Measurements from ENCODE around the gene RBMS1. TPM values are rescaled to one million over a fixed set of nuclear protein-coding genes. Genes with fewer than 3 reads are reported as not detected.

Gene RBMS1
- total and polyA plus RNA-seq, 2 of the 13 experiments (the other 11 are each of a cell fraction or from before 2014, with no cell fraction given), result 55.5 to 110 TPM

DNA sequence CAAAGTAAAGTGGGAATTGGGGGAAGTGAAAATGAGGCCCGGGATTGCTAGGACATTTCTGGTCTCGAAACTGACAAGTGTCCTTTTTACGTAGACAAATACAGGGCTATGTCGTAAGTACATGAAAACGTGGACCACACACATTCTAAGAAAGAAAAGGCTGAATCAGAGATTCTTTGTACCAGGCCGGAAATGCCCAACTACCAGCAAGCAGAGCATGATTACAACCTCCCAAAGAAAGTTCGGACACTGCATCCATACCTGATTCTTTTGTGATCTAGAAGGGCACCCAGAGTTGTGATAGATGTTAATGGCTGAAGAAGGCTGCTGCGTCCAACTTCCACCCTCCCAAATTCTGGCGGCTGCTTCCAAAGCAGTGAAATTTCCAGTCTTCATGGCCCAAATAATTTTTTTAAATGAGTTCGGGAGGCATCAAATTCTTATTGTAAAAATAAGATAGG, 1.7 kb downstream of the RBMS1 start (continued):
- TF ChIP-seq ZHX2 (IDR thresholded peaks at IDR 0.05; ENCODE audit: low read depth) (no peak), ZHX2 (CRISPR knock-in tag; IDR thresholded peaks at IDR 0.05; ENCODE audit: borderline replicate concordance) (no peak), ZFP36L1 (CRISPR knock-in tag; IDR thresholded peaks at IDR 0.05) (0 out of 2 replicates have a peak, but pooled peaks have one; percentile 16), GATAD1 (CRISPR knock-in tag; IDR thresholded peaks at IDR 0.05) (no peak), LBX2 (CRISPR knock-in tag; IDR thresholded peaks at IDR 0.05; ENCODE audit: borderline replicate concordance) (no peak), PPARG (CRISPR knock-in tag; conservative IDR thresholded peaks at IDR 0.05) (no peak), HNRNPLL (IDR thresholded peaks at IDR 0.05; ENCODE audit: low read depth, low read length, poor library complexity, severe bottlenecking) (no peak), ZNF609 (CRISPR knock-in tag; IDR thresholded peaks at IDR 0.05; ENCODE audit: borderline replicate concordance) (no peak), ZNF598 (CRISPR knock-in tag; IDR thresholded peaks at IDR 0.05; ENCODE audit: borderline replicate concordance) (0 out of 2 replicates have a peak, but pooled peaks have one; percentile 6), PHB2 (IDR thresholded peaks at IDR 0.05; ENCODE audit: partially characterized antibody) (no peak), AGO1 (IDR thresholded peaks at IDR 0.05; ENCODE audit: low read depth, low read length, poor library complexity, severe bottlenecking) (no peak), GZF1 (CRISPR knock-in tag; IDR thresholded peaks at IDR 0.05) (peak; percentile 97)
- TF ChIP-seq, protein P1, sequence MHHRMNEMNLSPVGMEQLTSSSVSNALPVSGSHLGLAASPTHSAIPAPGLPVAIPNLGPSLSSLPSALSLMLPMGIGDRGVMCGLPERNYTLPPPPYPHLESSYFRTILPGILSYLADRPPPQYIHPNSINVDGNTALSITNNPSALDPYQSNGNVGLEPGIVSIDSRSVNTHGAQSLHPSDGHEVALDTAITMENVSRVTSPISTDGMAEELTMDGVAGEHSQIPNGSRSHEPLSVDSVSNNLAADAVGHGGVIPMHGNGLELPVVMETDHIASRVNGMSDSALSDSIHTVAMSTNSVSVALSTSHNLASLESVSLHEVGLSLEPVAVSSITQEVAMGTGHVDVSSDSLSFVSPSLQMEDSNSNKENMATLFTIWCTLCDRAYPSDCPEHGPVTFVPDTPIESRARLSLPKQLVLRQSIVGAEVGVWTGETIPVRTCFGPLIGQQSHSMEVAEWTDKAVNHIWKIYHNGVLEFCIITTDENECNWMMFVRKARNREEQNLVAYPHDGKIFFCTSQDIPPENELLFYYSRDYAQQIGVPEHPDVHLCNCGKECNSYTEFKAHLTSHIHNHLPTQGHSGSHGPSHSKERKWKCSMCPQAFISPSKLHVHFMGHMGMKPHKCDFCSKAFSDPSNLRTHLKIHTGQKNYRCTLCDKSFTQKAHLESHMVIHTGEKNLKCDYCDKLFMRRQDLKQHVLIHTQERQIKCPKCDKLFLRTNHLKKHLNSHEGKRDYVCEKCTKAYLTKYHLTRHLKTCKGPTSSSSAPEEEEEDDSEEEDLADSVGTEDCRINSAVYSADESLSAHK (CRISPR knock-in tag; IDR thresholded peaks at IDR 0.05; ENCODE audit: borderline replicate concordance), result no peak
- TF ChIP-seq, protein P2, sequence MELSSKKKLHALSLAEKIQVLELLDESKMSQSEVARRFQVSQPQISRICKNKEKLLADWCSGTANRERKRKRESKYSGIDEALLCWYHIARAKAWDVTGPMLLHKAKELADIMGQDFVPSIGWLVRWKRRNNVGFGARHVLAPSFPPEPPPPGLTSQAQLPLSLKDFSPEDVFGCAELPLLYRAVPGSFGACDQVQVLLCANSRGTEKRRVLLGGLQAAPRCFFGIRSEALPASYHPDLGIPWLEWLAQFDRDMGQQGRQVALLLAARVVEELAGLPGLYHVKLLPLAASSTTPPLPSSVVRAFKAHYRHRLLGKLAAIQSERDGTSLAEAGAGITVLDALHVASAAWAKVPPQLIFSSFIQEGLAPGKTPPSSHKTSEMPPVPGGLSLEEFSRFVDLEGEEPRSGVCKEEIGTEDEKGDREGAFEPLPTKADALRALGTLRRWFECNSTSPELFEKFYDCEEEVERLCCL (CRISPR knock-in tag; IDR thresholded peaks at IDR 0.05; ENCODE audit: borderline replicate concordance), result 0 out of 2 replicates have a peak, but pooled peaks have one; percentile 42

All from HepG2 (cell line).